B cell (primary cell): ENCODE data around the gene SAMD4B. TPM values are rescaled to one million over a fixed set of nuclear protein-coding genes. Genes with fewer than 3 reads are reported as not detected.

Experiments
- ATAC-seq: fragments of 200-7000 bp; cut with Tn5 transposase; one replicate; pipeline ENCODE4 v1.10.0; 2021; ENCODE audit warnings: low read depth, mild to moderate bottlenecking, moderate number of reproducible peaks, moderate library complexity
- CTCF ChIA-PET: fragments of 350-600 bp; sonication (Branson Sonifier 250); formaldehyde crosslinking; loops from one replicate; lab custom pipeline; 2021; ENCODE audit warnings: antibody characterized with exemption, inconsistent platforms; lab: Charles Lee
- POLR2A ChIA-PET: fragments of 350-600 bp; sonication (Branson Sonifier 250); formaldehyde crosslinking; loops from one replicate; lab custom pipeline; 2021; ENCODE audit warnings: antibody characterized with exemption; lab: Charles Lee
- DNase-seq: peaks from one replicate; pipeline ENCODE4 v3.0.0; 2013
- H2AFZ ChIP-seq: 2 replicates; pipeline ENCODE4 v1.6.1; 2012; ENCODE audit warnings: mild to moderate bottlenecking, low read depth, low read length; ENCODE audit not compliant: insufficient read depth, poor library complexity, severe bottlenecking
- H3K27ac ChIP-seq, 2 donors: 1 replicate in 1 of 2; 2 replicates in 1 of 2; pipeline ENCODE4 v1.5.1; 2012 to 2013; ENCODE audit warnings: low read length in 2 of 2, mild to moderate bottlenecking in 2 of 2, moderate library complexity in 1 of 2
- H3K27me3 ChIP-seq, 4 experiments: fragments of 200-600 bp in 1 of 4; sonication (generic) in 1 of 4; replicated peaks in 1 of 4; 1 replicate in 2 of 4; 2 replicates in 2 of 4; pipeline versions ENCODE4 v1.6.1 to v1.7.0; 2013 to 2016; ENCODE audit warnings: low read length in 3 of 4, mild to moderate bottlenecking in 2 of 4, mixed read lengths in 1 of 4, moderate library complexity in 1 of 4; ENCODE audit not compliant: insufficient read depth in 4 of 4, control insufficient read depth in 3 of 4; ENCODE audit errors: control extremely low read depth in 1 of 4
- H3K36me3 ChIP-seq, 2 experiments: replicated peaks in 1 of 2; 1 replicate in 1 of 2; 2 replicates in 1 of 2; pipeline versions ENCODE4 v1.6.1 to v1.7.1; 2013; ENCODE audit warnings: low read length in 1 of 2; ENCODE audit not compliant: insufficient read depth in 2 of 2, control insufficient read depth in 1 of 2; ENCODE audit errors: control extremely low read depth in 1 of 2, extremely low read depth in 1 of 2
- H3K4me1 ChIP-seq, 2 donors: fragments of 200-600 bp in 1 of 2; sonication (generic) in 1 of 2; 1 replicate in 1 of 2; 2 replicates in 1 of 2; pipeline versions ENCODE4 v1.5.1 to v1.6.1; 2013 to 2017; ENCODE audit warnings: low read length in 2 of 2; ENCODE audit not compliant: control insufficient read depth in 2 of 2, insufficient read depth in 2 of 2
- H3K4me2 ChIP-seq: replicated peaks from 2 replicates; pipeline ENCODE3; 2012; ENCODE audit warnings: mild to moderate bottlenecking, low read depth, low read length; ENCODE audit not compliant: poor library complexity, severe bottlenecking
- H3K4me3 ChIP-seq, 5 experiments: fragments of 200-600 bp in 1 of 5; sonication (generic) in 1 of 5; 1 replicate in 3 of 5; 2 replicates in 2 of 5; pipeline versions ENCODE4 v1.5.1 to v1.7.0; 2011 to 2016; ENCODE audit warnings: low read length in 4 of 5, mild to moderate bottlenecking in 4 of 5, low read depth in 2 of 5, control low read depth in 1 of 5, moderate library complexity in 1 of 5; ENCODE audit not compliant: insufficient read depth in 1 of 5; ENCODE audit errors: control extremely low read depth in 1 of 5, extremely low read depth in 1 of 5
- H3K79me2 ChIP-seq: fragments of 200-600 bp; sonication (generic); one replicate; pipeline ENCODE4 v1.6.0; 2016; ENCODE audit warnings: low read length; ENCODE audit not compliant: control insufficient read depth, insufficient read depth
- H3K9ac ChIP-seq: fragments of 200-600 bp; sonication (generic); 2 replicates; pipeline ENCODE4 v1.6.1; 2017; ENCODE audit warnings: mild to moderate bottlenecking, low read length, moderate library complexity
- H3K9me3 ChIP-seq, 3 donors: one replicate each; pipeline versions ENCODE4 v1.6.1 to v1.7.1; 2013; ENCODE audit warnings: low read length in 2 of 3; ENCODE audit not compliant: control insufficient read depth in 2 of 3, insufficient read depth in 1 of 3; ENCODE audit errors: control extremely low read depth in 1 of 3
- H4K20me1 ChIP-seq: 2 replicates; pipeline ENCODE4 v1.6.0; 2012; ENCODE audit warnings: mild to moderate bottlenecking, low read length; ENCODE audit not compliant: insufficient read depth, control insufficient read depth, poor library complexity, severe bottlenecking
- H3K27ac Mint-ChIP-seq: one replicate; pipeline ENCODE4 v1.8.0; 2021; ENCODE audit warnings: mixed read lengths
- H3K27me3 Mint-ChIP-seq: one replicate; pipeline ENCODE4 v1.8.0; 2021; ENCODE audit warnings: mixed read lengths
- H3K4me1 Mint-ChIP-seq: one replicate; pipeline ENCODE4 v1.8.0; 2021; ENCODE audit warnings: mixed read lengths
- H3K4me3 Mint-ChIP-seq: one replicate; pipeline ENCODE4 v1.8.0; 2021; ENCODE audit warnings: mixed read lengths
- H3K9me3 Mint-ChIP-seq: one replicate; pipeline ENCODE4 v1.8.0; 2022; ENCODE audit warnings: mixed read lengths; ENCODE audit not compliant: insufficient read depth
- CTCF ChIP-seq: fragments of 200-600 bp; IDR thresholded peaks from one replicate; pipeline ENCODE4 v1.8.0; 2022; ENCODE audit warnings: antibody characterized with exemption, mild to moderate bottlenecking
- EZH2 ChIP-seq: IDR thresholded peaks from 2 replicates; pipeline ENCODE4 v1.6.1; 2012; ENCODE audit warnings: borderline replicate concordance, low read depth, mild to moderate bottlenecking, moderate library complexity, low read length; ENCODE audit not compliant: insufficient read depth, poor library complexity, severe bottlenecking
- WGBS: methylation state at CpG from one replicate; pipeline ENCODE4 v1.1.5; 2013; ENCODE audit warnings: missing lambda C conversion rate; ENCODE audit not compliant: insufficient coverage; 5-methylcytosine and 5-hydroxymethylcytosine counted together
- intact Hi-C: fragments of 100-400 bp; cut with micrococcal nuclease; formaldehyde crosslinking; loops from one replicate; pipeline ENCODE4 v1.10.0; 2022
- polyA plus RNA-seq: library from polyadenylated mRNA; depleted of rRNA; stranded (reverse); fragments of >200 nt; gene quantifications from 2 replicates; pipeline ENCODE4 v1.2.3, GENCODE V29; 2012
- total RNA-seq, 2 donors: library from RNA; stranded (reverse); fragments of 120-200 nt in 1 of 2; gene quantifications; 1 replicate in 1 of 2; 2 replicates in 1 of 2; pipeline versions ENCODE4 v1.2.3 to v1.2.4, GENCODE V29; 2013 to 2022

The SAMD4B gene
- total and polyA plus RNA-seq, 2 donors (not counting 1 experiment from before 2014, with no cell fraction given), result 87.3 to 90.0 TPM

- intact Hi-C loops, result no loop called here
- CTCF ChIA-PET, result interaction anchor here (0.6 kb wide), 1 partner anchor 9 kb away, joined by 3 read pairs; no protein-coding TSS in a partner anchor
- Histone ChIP-seq H3K27ac (no peak overlapping the region), H3K4me1 (peaks cover 10 to 12% of the 10 kb centered on the region in 2 donors), H3K36me3 (peaks cover 10 to 85% of the 10 kb centered on the region in 2 experiments), H3K4me2 (no peak overlapping the region), H3K79me2 (peaks cover 26% of the 10 kb centered on the region), H3K27me3 (no peaks in the 10 kb centered on the region), H4K20me1 (peaks cover 11% of the 10 kb centered on the region), H2AFZ (no peak overlapping the region), H3K4me3 (no peak overlapping the region), H3K9ac (no peak overlapping the region), H3K9me3 (no peaks in the 10 kb centered on the region)
- DNase-seq (no peak), ATAC-seq (no peak)
- 100% methylated on average over 3 of the region's 3 CpGs for WGBS
- H3K27ac Mint-ChIP-seq, result no peak overlapping the region
- H3K4me1 Mint-ChIP-seq, result peaks cover 16% of the 10 kb centered on the region
- no peaks in the 10 kb centered on the region for H3K9me3 Mint-ChIP-seq
- POLR2A ChIA-PET, result no interaction called here
- no peaks in the 10 kb centered on the region for H3K27me3 Mint-ChIP-seq
- TF ChIP-seq EZH2 (no peak), CTCF (no peak)
- H3K4me3 Mint-ChIP-seq, result no peak overlapping the region
These were observed 13.9 kb downstream of the SAMD4B start for GRCh38 chr19:39356073-39356472.

- no peak overlapping the region for H3K9ac ChIP-seq
- no peaks in the 10 kb centered on the region for H3K9me3 Mint-ChIP-seq
- H3K27me3 ChIP-seq, result no peaks in the 10 kb centered on the region
These were observed 14.4 kb downstream of the SAMD4B start for GRCh38 chr19:39356647-39357046.

More at GRCh38 chr19:39356647-39357046, 14.4 kb downstream of the SAMD4B start:
- POLR2A ChIA-PET, result no interaction called here
- peaks cover 7% of the 10 kb centered on the region for H4K20me1 ChIP-seq
- Mint-ChIP-seq H3K4me3 (no peak overlapping the region), H3K4me1 (peaks cover 10% of the 10 kb centered on the region), H3K27me3 (no peaks in the 10 kb centered on the region), H3K27ac (no peak overlapping the region)
- intact Hi-C loops, result no loop called here
- peaks cover 22% of the 10 kb centered on the region for H3K79me2 ChIP-seq
- no peak for TF ChIP-seq EZH2
- TF ChIP-seq CTCF, result no peak
- H3K4me1 ChIP-seq, result peaks cover 4 to 6% of the 10 kb centered on the region in 2 donors
- no peaks in the 10 kb centered on the region for H3K9me3 ChIP-seq
- ATAC-seq, result no peak
- H3K4me2 ChIP-seq, result no peak overlapping the region
- no peak overlapping the region for H3K27ac ChIP-seq
- no peak overlapping the region for H3K4me3 ChIP-seq
- H3K36me3 ChIP-seq, result peaks cover 10 to 84% of the 10 kb centered on the region in 2 experiments
- H2AFZ ChIP-seq, result no peak overlapping the region
- DNase-seq, result no peak
- CTCF ChIA-PET, result no interaction called here
- WGBS, result 91% methylated on average over 18 of the region's 18 CpGs
